Cardiac atrium fibroblast (primary cell): Measurements from ENCODE around the gene KCNK15. TPM values are rescaled to one million over a fixed set of nuclear protein-coding genes. Genes with fewer than 3 reads are reported as not detected.

ENCODE experiments used
- total RNA-seq: library from RNA; depleted of rRNA; stranded (reverse); fragments of >200 nt; gene quantifications from 2 replicates; pipeline ENCODE4 v1.2.3, GENCODE V29; 2015

The KCNK15 gene
- total RNA-seq, result 0.18 and 1.1 TPM in 2 replicates

DNA sequence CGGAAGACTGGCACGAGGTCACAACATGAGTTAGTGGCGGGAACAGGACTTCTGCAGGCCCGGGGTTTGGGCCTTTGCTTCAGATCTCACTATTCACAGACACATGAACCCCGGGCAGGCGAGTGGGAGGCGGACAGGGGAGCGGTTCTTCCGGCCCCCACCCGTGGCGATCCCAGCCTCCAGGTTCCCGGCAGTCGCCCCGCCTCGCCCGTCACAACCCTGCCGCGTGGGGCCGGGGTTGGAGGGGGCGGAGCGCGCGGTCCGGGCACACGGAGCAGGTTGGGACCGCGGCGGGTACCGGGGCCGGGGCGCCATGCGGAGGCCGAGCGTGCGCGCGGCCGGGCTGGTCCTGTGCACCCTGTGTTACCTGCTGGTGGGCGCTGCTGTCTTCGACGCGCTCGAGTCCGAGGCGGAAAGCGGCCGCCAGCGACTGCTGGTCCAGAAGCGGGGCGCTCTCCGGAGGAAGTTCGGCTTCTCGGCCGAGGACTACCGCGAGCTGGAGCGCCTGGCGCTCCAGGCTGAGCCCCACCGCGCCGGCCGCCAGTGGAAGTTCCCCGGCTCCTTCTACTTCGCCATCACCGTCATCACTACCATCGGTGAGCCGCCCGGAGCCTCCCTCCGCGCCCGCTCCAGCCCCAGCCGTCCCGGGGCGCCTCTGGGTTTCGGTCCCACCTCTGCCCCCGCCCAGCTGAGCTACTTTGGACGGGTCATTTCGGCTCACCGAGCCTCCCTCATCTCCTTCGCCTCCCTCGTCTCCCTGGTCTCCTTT is at the start of gene KCNK15:
TSS of gene KCNK15 (plus strand) at position 268 of the 769 bp plus-strand sequence. CDS start at position 314, 46 bp downstream.

DNA sequence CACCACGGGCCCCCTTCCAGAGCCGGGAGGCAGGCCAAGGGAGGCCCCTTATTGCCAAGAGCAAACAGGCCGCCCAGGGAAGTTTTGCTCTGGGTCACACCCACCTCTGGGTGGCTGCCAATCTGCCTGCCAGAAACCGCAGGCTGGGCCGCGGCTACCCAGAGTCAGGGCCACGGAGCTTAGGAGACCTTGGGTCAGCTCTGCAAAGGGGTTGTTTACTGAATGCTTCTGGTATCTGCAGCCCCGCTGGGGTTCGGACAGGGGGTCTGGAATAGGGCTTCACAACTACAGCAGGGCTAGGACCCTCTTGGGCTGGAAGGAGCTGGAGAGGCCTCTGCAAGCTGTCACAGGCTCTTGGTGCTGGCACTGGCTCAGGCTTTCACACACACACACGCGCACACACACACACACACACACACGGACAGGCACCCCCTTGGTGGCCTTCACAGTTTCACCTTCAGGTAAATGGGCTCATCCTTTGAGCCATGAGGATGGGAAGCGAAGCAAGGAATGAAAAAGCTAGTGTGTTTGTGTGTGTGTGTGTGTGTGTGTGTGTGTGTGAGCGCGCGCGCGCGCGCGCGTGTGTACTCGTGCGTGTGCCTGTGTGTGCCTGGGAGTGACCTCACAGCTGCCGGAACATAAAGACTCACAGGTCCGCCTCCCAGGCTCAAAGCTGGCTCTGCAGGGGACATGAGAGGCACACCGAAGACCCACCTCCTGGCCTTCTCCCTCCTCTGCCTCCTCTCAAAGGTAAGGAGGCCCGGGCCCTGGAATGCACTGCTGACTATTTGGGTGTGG is 30.8 kb upstream of the KCNK15 start, which contains the start of gene CCN5:
TSS of gene CCN5 (plus strand) at position 669 of the 798 bp plus-strand sequence. CDS start at position 691, 22 bp downstream.

Other genes with a start within 250 kb of the KCNK15 start
- 70.6 and 82.7 TPM in 2 replicates for gene SERINC3, start 223.8 kb upstream of the KCNK15 start, total RNA-seq
- 72.0 and 74.2 TPM in 2 replicates for gene PKIG, start 163.3 kb upstream of the KCNK15 start, total RNA-seq
- gene ADA, start 94.2 kb upstream of the KCNK15 start, total RNA-seq, result 15.6 and 22.0 TPM in 2 replicates
- 4.1 and 5.8 TPM in 2 replicates for gene CCN5, start 30.5 kb upstream of the KCNK15 start, total RNA-seq
- gene RIMS4, start 64.7 kb downstream of the KCNK15 start, total RNA-seq, result not detected in 2 replicates
- gene YWHAB, start 139.8 kb downstream of the KCNK15 start, total RNA-seq, result 96.9 and 116 TPM in 2 replicates
- gene PABPC1L, start 164.2 kb downstream of the KCNK15 start, total RNA-seq, result 11.6 and 20.1 TPM in 2 replicates
- 22.0 and 42.9 TPM in 2 replicates for gene TOMM34, start 214.5 kb downstream of the KCNK15 start, total RNA-seq
- gene STK4, start 220.6 kb downstream of the KCNK15 start, total RNA-seq, result 13.5 and 19.8 TPM in 2 replicates